ENCODE data around the gene XYLT1. TPM values are rescaled to one million over a fixed set of nuclear protein-coding genes. Genes with fewer than 3 reads are reported as not detected.

The XYLT1 gene
- total RNA-seq, 4 donors from 2014 or later, result 20.0 to 43.0 (median 27.4) TPM

DNA sequence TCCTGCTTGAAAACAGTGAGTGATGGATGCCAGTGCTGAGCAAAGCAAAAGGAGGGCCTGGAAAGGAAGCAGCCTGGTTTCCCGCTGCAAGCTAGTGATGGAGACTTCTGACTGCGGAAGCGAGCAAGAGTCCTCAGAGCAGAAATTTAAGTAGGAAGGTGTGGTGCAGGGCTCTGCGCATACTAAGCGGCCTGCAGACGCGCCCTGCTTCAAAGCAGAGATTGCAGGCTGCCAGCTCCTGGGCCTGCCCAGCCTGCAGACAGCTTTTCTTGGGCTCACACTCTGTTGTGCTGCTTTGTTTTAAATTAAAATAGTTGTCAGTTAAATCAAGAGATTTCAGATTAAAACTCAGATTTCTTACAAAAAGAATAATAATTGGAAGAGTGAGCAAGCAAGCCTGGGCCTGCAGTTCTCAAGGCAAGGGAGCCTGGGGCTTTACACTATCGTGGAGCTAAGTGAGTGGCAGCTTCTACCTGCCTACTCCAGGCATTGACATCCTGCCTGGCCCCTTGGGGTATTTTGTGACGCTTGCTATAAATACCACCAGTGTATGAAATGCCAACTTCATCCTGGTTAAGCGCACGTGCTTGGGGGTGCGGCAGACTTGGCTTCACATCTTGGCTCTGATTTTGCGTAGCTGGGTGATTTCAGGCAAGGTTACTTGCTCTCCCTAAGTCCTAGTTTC is 237.3 kb downstream of the XYLT1 start:
- DNase-seq (ENCODE audit: low spot score) (no peak), ATAC-seq (ENCODE audit: low FRiP score) (no peak)
- TF ChIP-seq, protein P1, sequence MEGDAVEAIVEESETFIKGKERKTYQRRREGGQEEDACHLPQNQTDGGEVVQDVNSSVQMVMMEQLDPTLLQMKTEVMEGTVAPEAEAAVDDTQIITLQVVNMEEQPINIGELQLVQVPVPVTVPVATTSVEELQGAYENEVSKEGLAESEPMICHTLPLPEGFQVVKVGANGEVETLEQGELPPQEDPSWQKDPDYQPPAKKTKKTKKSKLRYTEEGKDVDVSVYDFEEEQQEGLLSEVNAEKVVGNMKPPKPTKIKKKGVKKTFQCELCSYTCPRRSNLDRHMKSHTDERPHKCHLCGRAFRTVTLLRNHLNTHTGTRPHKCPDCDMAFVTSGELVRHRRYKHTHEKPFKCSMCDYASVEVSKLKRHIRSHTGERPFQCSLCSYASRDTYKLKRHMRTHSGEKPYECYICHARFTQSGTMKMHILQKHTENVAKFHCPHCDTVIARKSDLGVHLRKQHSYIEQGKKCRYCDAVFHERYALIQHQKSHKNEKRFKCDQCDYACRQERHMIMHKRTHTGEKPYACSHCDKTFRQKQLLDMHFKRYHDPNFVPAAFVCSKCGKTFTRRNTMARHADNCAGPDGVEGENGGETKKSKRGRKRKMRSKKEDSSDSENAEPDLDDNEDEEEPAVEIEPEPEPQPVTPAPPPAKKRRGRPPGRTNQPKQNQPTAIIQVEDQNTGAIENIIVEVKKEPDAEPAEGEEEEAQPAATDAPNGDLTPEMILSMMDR (IDR thresholded peaks at IDR 0.05), result no peak

DNA sequence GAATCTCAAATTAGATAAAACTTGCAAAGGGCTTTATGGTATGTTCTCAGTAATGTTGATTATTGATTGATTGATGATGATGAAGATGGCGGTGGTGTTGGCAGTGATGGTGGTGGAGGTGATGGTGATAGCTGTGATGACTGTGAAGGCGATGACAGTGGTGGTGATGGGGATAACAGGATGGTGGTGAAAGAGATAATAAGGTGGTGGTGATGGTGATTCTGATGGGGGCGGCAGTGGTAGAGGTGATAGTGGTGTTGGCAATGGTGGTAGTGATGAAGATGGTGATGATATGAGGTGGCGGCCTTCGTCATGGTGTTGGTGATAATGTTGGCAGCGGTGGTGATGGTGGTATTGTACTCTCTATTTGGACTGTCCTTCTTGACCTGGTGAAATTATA is 238.3 kb downstream of the XYLT1 start:
- TF ChIP-seq, protein P1 (IDR thresholded peaks at IDR 0.05), result no peak
- no peak for ATAC-seq (ENCODE audit: low FRiP score)
- no peak for DNase-seq (ENCODE audit: low spot score)

DNA sequence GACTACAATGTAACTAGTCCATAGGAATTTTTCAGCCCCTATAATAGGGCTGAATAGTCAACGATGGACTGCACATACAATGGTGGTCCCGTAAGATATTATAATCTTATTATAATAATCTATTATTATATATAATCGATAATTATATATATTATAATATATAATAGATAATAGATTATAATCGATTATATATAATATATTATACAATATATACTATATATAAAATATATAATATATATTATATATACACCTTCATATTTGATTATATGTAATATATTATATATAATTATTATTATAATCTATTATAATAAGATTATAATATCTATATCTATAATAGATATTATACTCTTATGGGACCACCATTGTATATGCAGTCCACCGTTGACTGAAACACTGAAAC is 238.8 kb downstream of the XYLT1 start:
- TF ChIP-seq, protein P1 (IDR thresholded peaks at IDR 0.05), result no peak
- no peak for ATAC-seq (ENCODE audit: low FRiP score)
- DNase-seq (ENCODE audit: low spot score), result no peak

DNA sequence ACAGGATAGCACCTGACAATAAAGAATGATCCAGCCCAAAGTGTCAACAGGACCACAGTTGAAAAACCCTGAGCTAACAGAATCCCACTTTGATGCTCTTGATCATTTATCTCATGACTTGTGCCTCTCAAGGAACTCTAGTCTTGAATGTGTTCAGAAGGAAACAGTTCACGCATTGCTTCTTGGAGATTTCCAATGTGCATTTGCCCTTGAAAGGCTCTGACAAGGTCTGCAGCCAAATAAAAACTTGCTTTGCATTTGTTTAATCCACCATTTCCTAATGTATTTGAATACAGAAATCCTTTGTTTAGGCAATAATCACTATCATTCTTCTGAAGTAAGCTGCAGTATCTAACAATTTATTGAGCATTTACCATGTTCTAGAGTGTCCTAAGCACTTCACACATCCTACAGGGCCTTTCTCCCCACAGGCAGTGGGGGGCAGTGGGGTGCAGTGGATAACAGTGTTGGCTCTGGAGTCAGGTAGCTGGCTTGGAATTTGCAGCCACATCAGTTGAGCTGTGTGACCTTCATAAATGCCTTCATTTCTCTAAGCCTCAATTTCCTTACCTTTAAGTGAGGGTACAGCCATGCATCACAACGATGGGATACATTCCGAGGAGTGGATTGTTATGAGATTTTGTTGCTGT is 239.7 kb downstream of the XYLT1 start:
- ATAC-seq (ENCODE audit: low FRiP score) (no peak), DNase-seq (ENCODE audit: low spot score) (no peak)
- TF ChIP-seq, protein P1 (IDR thresholded peaks at IDR 0.05), result no peak

DNA sequence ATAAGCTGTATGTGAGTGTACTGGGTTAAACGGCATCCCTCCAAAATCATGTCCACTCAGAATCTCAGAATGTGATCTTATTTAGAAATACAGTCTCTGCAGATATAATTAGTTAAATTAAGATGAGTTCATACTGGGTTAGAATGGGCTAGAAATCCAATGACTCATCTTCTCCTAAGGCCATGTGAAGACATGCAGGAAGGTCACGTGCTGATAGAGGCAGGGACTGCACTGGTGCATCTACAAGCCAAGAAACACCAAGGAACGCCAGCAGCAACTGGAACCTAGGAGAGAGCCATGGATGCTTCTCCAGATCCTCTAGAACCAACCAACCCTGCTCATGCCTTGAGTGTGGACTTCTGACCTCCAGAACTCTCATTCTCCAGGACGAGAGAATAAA is 241.0 kb downstream of the XYLT1 start:
- TF ChIP-seq, protein P1 (IDR thresholded peaks at IDR 0.05), result no peak
- no peak for ATAC-seq (ENCODE audit: low FRiP score)

DNA sequence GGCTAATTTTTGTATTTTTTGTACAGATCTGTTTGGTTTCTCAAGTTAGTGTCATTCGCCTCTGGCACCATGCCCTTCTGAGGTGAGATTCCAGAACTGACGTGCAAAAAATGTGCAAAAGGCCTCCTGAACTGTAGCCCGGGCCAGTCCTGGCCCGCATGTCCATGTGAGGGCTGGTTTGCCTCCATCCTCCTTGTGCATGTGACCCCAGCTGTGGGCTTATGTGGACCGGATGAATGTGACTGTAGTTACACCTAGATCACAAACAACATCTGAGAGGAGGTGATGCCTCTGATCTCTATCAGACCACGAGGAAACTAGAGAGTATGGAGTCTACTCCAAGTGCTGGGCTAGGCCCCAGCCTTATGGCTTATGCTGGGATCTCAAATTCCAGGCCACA is 241.6 kb downstream of the XYLT1 start:
- no peak for ATAC-seq (ENCODE audit: low FRiP score)
- TF ChIP-seq, protein P1 (IDR thresholded peaks at IDR 0.05), result no peak
- no peak for DNase-seq (ENCODE audit: low spot score)

More for the DNA sequence above, 241.0 kb downstream of the XYLT1 start:
- no peak for DNase-seq (ENCODE audit: low spot score)

DNA sequence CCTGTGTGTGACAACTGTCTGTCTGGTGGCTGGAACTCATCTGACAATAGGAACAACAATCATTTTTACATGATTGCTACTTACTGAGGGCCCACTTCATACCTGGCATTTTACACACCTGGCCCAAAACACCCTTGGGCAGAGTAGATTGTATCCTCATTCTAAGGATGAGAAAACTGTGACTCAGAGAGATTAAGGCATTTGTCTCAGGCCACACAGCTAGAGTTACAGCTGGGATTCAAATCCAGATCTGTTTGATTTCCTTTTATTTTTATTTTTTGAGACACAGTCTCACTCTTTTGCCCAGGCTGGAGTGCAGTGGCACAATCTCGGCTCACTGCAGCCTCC is 242.1 kb downstream of the XYLT1 start:
- ATAC-seq (ENCODE audit: low FRiP score) (no peak), DNase-seq (ENCODE audit: low spot score) (no peak)
- TF ChIP-seq, protein P1 (IDR thresholded peaks at IDR 0.05), result no peak
